Adrenal gland (tissue), 5 donors: ENCODE data around the gene PDLIM5.

Experiments
- CTCF ChIP-seq, 6 experiments: fragments of 450-650 bp in 4 of 6; fragments of 200-600 bp in 2 of 6; sonication (generic) in 1 of 6; IDR thresholded peaks; 1 replicate in 5 of 6; 2 replicates in 1 of 6; pipeline versions ENCODE4 v1.5.1 to v1.8.0; 2016 to 2021; ENCODE audit warnings: antibody characterized with exemption in 6 of 6, mild to moderate bottlenecking in 2 of 6, moderate library complexity in 1 of 6
- POLR2A ChIP-seq, 2 donors: fragments of 450-650 bp; IDR thresholded peaks; one replicate each; pipeline ENCODE4 v1.6.1; 2017; ENCODE audit warnings: antibody characterized with exemption in 2 of 2, mild to moderate bottlenecking in 2 of 2, moderate library complexity in 1 of 2
- donor health status: DM: no; HTN: no; CAD: no.

- TF ChIP-seq CTCF (IDR thresholded peaks at IDR 0.05) (no peak), POLR2A (IDR thresholded peaks at IDR 0.05) (no peak)
Observed at GRCh38 chr4:94466371-94466770, 14.6 kb downstream of the PDLIM5 start.
